GM23248 (cell line): ENCODE measurements around the gene SEC31A.

Source experiments
- EZH2 ChIP-seq: fragments of 200-600 bp; sonication (generic); IDR thresholded peaks from 2 replicates; pipeline ENCODE4 v1.6.1; 2018; ENCODE audit warnings: antibody characterized with exemption, mild to moderate bottlenecking; ENCODE audit not compliant: insufficient read depth, poor library complexity, severe bottlenecking
- EZH2phosphoT487 ChIP-seq: fragments of 200-600 bp; sonication (generic); IDR thresholded peaks from 2 replicates; pipeline ENCODE4 v1.6.1; 2018; ENCODE audit warnings: antibody characterized with exemption, moderate library complexity, mild to moderate bottlenecking, low read depth; ENCODE audit not compliant: insufficient read depth

DNA sequence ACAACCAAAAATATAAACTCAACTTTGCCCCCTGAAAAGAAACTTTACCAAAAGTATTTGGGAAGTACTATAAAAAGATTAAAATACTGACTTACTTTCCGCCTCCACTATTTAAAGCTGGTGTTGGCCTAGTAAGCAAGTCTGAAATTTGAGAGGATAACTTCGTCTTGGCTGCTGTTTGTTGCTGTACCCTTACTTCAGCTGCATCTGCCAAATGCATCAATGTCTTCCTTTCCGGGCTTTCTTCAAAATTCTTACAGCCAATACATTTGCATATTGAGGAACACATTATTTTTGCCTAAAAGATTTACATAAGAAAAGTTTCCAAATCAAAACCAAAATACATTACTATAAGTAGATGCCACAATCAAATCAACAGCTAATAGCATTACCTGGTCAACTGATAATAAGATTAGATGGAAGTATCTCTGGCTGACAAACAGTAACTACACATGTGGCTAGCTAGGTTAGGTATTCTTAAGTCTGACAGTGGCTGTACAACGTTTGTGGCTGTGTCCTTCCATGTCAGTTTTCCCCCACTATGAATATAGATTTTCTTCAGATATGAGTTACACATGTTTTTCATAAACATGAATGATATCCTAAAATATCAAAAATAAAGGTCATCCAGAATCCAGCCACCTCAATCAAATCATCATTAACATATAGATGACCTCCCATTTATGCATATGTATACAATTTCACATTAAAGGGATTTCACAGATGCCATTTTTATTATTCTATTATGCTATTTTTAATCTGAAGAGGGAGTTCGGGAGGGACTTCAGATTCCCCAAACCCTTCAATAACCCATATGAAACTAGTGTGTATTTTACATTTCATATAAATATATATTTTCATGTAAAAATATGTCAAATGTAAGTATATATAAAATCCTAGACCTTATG is 40.1 kb upstream of the SEC31A start:
- no peak for TF ChIP-seq EZH2
- no peak for TF ChIP-seq EZH2phosphoT487
